GM18858 (cell line): ENCODE results near the gene MYCN.

Experiments used
- ATAC-seq: cut with Tn5 transposase; IDR thresholded peaks from one replicate; pipeline ENCODE4 v1.9.1; 2021; ENCODE audit not compliant: unreplicated experiment

MYCN gene

GRCh38 chr2:15930589-15931318 lies 9.6 kb upstream of the MYCN start:
- no peak for ATAC-seq

- ATAC-seq = no peak
Observed at GRCh38 chr2:15931319-15931890, 8.9 kb upstream of the MYCN start.

GRCh38 chr2:15931950-15932349 lies 8.4 kb upstream of the MYCN start:
- ATAC-seq = no peak

DNA sequence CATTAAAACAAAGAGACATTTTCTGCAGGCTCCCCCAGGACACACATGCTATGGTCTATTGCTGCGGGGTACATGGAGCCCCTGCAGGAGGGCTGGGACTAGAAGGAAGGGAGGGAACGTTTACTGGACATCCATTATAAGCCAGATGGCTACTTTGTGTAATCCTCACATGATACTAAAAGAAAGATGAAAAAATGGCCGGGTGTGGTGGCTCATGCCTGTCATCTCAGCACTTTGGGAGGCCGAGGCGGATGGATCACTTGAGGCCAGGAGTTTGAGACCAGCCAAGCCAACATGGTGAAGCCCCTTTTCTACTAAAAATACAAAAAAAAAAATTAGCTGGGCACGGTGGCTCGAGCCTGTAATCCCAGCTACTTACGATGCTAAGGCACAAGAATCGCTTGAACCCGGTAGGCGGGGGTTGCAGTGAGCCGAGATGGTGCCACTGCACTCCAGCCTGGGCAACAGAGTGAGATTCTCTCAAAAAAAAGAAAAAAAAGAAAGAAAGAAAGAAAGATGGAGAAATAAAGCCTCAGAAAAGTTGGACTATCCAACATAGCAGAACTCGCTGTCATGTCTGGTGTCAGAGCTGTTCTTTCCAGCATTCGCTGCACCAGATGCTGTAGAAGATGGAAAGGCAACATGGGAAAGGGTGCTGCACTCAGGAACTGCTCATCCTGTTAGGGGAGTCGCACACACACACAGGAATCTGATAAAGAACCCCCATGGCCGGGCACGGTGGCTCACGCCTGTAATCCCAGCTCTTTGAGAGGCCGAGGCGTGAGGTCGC lies 7.8 kb upstream of the MYCN start:
- no peak for ATAC-seq

GRCh38 chr2:15933184-15933845 lies 7.0 kb upstream of the MYCN start:
- ATAC-seq = no peak

GRCh38 chr2:15934291-15934945 lies 5.9 kb upstream of the MYCN start:
- ATAC-seq = no peak

DNA sequence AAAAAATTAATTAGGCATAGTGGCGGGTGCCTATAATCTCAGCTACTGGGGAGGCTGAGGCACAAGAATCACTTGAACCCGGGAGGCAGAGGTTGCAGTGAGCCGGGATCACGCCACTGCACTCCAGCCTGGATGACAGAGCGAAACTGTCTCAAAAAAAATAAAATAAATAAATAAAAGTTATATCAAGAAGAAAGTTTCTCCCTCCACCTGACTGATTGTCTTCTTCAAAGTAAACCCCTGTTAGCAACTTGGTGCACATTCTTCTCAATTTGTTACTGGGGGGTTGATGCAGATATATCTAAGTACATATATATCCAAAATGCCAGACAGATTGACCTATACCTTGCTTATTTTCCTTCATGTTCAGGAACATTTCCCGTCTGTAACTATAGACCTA lies 5.2 kb upstream of the MYCN start:
- no peak for ATAC-seq

DNA sequence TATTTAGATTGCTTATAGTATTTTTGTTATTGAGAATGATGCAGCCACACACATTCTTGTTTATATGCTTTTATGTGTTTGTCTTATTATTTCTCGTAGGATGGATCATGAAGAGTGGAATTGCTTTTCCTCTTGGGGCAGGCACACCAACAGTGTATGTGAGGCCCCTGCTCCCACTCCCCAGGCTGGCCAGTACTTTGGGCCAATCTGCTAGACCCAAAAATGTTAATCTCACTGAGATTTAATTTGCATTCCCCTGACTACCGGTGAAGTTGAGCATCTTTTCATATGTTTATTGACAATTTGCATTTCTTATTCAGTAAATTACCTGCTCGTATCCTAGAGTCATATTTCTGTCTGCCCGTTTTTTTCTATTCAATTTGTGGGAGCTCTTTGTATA lies 4.7 kb upstream of the MYCN start:
- ATAC-seq = no peak

GRCh38 chr2:15936277-15937104 lies 3.9 kb upstream of the MYCN start:
- ATAC-seq = no peak

- no peak for ATAC-seq
Observed at GRCh38 chr2:15937105-15937881, 3.1 kb upstream of the MYCN start.

DNA sequence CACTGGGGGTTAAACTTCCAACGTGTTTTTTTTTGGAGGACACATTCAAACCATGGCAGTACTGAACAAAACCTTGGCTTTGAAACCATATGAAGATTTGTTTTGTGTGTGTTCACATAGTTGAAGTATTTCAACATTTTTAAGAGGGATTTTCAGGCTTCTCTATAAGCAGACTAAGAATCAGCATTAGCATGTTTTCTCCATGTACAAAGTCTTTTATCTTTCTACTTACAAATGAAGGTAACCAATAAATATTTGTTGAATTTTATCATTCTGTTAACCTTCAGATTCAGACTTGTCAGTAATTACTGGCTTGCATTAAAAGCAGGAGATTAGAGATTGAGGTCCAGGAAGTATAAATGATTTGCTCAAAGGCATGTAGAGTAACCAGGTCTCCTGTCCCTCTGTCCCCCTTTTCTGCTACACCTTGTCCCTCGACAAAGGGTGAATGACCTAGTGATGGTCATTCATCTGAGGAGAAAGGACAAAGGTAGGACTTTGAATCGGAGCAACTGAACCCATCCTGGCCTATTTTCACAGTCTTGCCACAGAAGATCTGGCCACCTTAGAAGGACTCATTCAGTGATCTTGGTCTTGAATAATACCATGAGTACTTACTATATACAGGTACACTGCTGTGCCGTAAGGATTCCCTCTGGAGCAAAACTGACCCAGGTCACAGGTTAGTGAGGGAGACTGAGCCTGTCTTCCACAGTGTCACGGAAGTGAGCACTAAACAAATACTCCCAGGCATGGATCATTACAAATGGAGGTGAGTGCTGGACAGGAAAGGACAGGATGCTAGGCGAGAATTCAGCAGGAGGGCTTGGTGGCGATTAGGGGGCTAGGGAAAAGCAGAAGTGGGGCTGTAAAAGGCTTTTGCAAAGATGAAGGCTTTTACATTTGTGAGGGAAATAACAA lies 2.2 kb upstream of the MYCN start:
- no peak for ATAC-seq

- ATAC-seq = no peak
Observed at GRCh38 chr2:15938803-15939555, 1.4 kb upstream of the MYCN start.

- peak; percentile 59 for ATAC-seq
Observed at GRCh38 chr2:15939556-15939853, 845 bp upstream of the MYCN start.

DNA sequence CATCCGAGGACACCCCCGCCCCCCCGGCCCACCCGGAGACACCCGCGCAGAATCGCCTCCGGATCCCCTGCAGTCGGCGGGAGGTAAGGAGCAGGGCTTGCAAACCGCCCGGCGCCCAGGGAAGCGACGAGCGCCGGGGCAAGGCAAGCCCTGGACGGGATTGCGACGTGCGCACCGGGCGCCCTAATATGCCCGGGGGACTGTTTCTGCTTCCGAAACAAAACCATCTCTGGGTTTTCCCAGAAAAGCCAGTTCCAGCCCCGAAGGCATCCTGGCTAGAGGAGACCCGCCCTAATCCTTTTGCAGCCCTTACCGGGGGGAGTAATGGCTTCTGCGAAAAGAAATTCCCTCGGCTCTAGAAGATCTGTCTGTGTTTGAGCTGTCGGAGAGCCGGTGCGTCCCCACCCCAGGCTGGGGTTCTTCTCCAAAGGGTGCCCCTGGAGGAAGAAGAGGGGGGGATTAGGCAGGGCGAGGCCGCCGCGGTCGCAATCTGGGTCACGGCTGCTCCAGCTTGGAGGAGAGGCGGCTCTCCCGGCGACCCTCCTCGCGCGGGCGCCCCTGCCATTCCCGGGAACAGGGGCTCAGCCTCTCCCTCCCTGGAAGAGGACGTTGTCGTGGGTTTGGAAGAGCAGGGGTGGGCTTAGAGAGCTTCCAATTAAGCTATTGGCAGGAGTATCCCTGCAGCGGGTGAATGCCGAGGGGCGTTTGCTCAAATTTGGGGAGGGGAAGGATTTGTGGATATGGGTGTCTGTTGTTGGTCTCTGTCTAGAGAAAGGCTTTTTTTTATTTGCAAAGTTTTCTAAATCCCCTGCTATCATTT lies 521 bp downstream of the MYCN start:
- ATAC-seq = no peak

- no peak for ATAC-seq
Observed at GRCh38 chr2:15941481-15941850, 1.1 kb downstream of the MYCN start.

DNA sequence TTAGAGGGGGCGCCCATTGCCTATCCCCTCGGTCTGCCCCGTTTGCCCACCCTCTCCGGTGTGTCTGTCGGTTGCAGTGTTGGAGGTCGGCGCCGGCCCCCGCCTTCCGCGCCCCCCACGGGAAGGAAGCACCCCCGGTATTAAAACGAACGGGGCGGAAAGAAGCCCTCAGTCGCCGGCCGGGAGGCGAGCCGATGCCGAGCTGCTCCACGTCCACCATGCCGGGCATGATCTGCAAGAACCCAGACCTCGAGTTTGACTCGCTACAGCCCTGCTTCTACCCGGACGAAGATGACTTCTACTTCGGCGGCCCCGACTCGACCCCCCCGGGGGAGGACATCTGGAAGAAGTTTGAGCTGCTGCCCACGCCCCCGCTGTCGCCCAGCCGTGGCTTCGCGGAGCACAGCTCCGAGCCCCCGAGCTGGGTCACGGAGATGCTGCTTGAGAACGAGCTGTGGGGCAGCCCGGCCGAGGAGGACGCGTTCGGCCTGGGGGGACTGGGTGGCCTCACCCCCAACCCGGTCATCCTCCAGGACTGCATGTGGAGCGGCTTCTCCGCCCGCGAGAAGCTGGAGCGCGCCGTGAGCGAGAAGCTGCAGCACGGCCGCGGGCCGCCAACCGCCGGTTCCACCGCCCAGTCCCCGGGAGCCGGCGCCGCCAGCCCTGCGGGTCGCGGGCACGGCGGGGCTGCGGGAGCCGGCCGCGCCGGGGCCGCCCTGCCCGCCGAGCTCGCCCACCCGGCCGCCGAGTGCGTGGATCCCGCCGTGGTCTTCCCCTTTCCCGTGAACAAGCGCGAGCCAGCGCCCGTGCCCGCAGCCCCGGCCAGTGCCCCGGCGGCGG lies 1.7 kb downstream of the MYCN start:
- ATAC-seq = no peak
